HG03103 (cell line): Measurements from ENCODE around the gene TFIP11.

ENCODE experiments used
- ATAC-seq: cut with Tn5 transposase; IDR thresholded peaks from one replicate; pipeline ENCODE4 v1.9.1; 2021; ENCODE audit warnings: low read depth; ENCODE audit not compliant: unreplicated experiment

Gene TFIP11

DNA sequence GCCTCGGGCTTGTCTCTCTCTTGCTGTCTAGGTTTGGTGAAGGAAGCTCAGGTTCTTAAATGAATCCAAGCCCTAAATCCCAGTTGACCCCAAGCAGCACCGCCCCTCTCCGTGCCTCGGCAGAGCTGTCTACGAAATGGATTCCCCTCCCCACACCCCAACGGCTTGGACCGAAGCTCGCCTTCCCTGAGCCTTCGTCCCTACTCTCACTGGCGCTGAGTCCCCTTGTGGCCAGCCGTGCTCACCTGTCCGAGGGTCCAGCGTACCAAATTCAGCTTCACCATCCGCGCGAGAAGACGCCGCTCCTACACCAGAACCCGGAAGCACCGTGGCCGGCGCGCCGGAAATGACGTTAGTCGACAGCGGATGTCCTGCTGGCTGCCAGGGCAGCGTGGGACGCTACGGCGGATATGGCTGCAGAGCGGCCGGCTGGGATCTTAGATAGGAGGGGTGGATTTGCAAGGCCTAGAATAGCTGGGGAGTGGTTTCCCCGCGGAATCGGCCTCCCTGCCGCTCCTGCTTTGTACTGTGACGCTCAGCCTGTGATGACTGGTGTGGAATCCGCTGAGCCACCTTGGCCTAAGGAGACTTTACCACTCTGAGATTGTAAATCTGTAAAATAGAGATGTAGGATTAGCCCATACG lies at the start of gene TFIP11:
Gene TFIP11 (minus strand): TSS at position 325 of the 645 bp plus-strand sequence. CDS start 2,201 bp downstream, outside the sequence.
- ATAC-seq: peak; percentile 82

DNA sequence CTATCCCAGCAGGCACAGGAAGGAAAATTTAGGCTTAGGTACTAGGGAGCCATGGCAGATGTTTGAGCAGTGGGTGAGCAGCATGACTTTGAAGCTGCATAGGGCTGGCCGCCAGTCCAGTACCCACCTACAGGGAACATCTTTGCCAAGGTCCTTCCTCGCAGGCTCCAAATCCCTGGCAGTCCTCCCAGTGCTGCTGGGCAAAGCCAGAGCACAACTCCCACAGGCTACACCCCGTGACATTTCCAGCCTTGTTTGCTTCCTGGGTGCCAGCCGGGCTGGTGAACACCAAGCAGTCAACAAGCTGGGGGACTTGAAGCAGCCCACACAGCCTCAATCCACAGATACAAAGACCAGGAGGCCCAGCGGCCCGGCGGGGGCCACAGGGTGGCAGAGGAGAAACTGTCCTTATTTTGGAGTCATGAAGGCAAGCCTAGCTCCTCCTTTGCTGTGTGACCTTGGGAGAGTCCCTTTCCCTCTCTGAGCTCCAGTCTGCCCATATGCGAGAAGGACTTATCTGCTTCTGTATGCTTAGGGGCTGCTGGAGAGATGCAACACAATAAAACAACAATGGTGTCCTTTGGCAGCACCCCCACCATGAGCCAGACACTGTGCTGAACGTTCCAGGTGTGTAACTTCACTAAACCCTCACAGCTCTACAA lies 49.6 kb upstream of the TFIP11 start:
- no peak for ATAC-seq

- ATAC-seq: no peak
Measured at GRCh38 chr22:26559961-26560575, 47.8 kb upstream of the TFIP11 start.

DNA sequence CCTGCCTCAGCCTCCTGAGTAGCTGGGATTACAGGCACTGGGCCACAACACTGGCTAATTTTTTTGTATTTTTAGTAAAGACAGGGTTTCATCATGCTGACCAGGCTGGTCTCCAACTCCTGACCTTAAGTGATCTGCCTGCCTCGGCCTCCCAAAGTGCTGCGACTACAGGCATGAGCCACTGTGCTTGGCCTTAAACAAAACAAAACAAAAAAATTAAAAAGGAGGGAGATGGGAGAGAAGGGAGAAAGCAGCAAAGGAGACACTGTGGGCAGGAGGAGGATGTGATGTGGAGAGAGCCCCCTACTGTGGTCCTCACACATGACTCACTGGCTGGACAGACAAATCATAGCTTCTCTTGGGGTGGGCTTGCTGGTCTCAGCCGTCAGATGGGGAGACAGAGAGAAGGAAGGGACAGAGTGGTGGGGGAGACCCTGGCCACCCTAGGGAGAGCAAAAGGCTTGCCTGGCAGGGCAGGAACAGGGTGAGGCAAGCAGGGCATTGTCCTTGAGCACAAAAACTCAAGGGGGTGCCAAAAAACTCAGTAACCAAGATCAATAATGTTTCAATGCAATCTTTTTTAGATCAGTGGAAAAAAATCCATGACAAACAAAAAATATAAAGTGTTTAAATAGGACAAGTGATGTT lies 46.1 kb upstream of the TFIP11 start:
- no peak for ATAC-seq

GRCh38 chr22:26556904-26557303 lies 44.6 kb upstream of the TFIP11 start:
- no peak for ATAC-seq

GRCh38 chr22:26555478-26555877 lies 43.2 kb upstream of the TFIP11 start:
- no peak for ATAC-seq

DNA sequence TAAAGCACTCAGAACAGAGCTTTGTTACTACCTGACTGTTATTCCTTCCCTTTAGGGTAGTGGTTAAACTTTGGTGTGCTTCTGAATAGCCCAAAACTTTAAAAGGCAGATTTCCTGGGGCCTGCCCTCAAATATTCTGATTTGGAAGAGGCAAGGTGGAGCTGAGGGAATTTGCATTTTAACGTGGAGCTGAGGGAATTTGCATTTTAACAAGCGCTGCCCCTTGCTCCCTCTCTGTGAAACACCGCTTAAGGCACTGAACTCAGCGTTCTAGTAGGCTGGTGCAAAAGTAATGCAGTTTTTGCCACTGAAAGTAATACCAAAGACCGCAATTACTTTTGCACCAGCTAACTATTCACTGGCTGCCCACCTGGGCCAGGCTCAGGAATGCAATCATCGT lies 42.7 kb upstream of the TFIP11 start:
- no peak for ATAC-seq

DNA sequence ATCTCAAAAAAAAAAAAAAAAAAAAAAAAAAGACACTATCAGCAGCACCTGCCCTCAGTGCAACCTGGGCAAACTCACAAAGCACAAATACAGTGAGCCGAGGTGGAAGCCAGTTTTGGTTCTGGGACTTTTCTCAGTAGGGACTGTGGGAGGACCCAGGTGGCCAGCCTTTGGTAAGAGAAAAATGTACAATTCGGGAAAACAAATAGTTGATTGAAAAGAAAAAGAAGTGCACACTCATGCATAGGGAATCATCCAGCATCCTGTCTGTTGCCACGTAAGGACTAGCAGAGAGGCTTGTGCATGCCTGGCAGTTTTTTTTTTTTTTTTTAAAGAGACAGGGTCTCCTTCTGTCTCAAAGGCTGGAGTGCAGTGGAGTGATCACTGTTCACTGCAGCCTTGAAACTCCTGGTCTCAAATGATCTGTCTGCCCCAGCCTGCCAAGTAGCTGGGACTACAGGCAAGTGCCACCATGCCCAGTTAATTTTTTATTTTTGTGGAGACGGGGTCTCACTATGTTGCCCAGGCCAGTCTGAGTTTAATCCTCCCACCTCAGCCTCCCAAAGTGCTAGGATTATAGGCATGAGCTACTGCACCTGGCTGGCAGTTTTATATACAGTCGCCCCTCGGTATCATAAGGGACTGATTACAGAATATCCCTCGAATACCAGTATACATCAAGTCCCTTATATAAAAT lies 40.9 kb upstream of the TFIP11 start:
- no peak for ATAC-seq

GRCh38 chr22:26552466-26552865 lies 40.2 kb upstream of the TFIP11 start:
- no peak for ATAC-seq

GRCh38 chr22:26551568-26551967 lies 39.3 kb upstream of the TFIP11 start:
- ATAC-seq: no peak

- no peak for ATAC-seq
Measured at GRCh38 chr22:26550498-26551033, 38.3 kb upstream of the TFIP11 start.

DNA sequence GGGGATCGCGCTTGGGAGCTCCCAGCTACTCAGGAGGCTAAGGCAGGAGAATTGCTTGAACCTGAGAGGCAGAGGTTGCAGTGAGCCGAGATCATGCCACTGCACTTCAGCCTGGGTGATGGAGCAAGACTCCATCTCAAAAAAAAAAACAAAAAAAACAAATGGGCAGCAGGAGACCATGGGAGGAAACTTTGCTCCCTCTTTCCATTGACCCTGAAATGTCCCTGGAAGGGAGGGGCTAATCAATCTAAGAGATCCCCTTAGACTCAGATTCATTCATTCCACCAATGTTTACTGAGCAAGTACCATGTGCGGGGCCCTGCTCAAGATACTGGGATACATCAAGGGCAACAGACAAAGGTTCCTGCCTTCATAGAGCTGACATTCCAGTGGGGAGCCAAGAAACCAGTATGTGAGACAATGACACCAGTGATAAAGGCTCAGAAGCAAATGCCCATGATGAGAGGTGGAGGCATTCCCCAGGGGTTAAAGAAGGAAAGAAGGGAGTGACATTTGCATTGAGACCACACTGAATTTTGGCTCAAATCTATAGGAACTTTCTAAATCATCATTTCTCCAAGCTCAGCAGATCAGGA lies 37.7 kb upstream of the TFIP11 start:
- ATAC-seq: no peak

DNA sequence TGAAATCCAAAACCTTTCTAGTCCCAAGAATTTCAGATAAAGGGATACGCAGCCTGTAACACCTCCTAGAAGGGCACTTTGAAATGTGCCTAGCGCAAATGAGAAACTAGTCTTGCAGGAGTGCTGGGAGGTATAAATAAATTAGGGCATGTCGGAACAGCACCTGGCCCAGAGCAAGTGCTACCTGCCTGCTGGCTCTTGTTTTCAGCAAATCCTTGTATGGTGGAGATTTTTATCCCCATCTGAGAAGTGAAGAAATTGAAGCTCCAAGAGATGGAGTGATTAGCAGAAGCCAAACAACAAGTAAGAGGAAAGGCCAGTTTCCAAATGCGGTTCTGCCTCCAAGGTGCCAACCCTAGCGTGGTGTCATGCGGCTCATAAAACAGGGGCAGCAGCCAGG lies 36.7 kb upstream of the TFIP11 start:
- no peak for ATAC-seq

DNA sequence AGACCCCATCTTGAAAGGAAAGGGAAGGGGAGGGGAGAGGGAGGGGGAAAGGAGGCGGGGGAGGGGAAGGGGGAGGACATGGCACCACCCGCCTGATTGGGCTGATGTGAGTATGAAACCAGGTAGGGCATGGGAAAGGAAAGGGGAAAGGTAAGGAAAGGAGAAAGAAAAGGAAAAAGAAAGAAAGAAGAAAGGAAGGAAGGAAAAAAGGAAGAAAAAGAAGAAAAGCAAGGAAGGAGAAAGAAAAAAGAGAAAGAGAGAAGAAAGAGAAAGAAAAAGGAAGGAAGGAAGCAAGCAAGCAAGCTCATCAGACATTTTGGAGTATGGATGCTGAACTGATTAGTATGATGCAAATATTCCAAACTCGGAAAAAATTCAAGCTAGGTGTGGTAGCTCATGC lies 36.0 kb upstream of the TFIP11 start:
- no peak for ATAC-seq

DNA sequence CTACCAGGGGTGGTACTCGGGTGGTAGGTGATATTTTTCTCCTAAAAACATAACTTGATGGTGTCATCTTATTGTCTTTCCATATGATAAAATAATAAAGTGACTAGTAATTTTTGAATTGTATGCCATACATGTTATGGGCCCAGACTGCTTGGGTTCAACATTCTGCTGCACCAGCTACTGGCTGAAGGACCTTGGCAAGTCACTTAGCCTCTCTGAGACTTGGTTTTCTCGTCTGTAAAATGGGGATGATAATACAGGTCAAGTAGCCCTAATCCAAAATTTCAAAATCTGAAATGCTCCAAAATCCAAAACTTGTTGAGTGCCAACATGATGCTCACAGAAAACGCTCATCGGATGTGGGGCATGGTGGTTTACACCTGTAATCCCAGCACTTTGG lies 35.6 kb upstream of the TFIP11 start:
- ATAC-seq: no peak

DNA sequence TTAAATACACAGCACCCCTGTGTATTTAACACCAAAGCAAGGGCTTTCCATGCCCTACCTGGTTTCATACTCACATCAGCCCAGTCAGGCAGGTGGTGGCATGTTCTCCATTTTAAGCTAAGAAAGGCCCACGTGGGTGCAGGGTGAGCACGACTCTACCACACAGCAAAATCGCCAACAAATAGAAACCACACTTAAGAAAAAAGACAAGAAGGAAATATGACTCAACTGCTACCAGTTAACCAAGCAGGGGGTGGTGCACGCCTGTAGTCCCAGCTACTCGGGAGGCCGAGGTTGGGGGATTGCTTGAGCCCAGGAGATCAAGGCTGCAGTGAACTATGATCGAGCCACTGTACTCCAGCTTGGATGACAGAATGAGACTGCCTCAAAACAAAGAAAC lies 35.2 kb upstream of the TFIP11 start:
- no peak for ATAC-seq

DNA sequence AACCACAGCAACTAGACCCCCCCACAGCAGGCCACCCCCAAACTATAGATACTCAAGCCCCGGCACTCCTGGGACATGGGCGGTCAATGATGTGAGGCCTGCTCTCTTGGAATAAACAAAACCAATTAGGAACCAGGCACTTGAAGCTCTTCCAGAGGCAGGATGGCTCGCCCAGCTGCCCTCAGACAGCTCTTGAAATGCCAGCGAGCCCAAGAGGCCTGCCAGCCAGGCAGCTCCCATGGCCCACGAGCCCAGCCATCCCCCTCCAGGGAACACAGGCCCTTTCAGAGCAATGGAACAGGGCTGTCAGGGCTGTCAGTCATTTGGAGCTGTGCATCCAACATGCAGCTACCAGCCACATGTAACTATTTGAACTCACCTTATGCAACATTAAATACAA lies 34.0 kb upstream of the TFIP11 start:
- ATAC-seq: no peak

- ATAC-seq: no peak
Measured at GRCh38 chr22:26545827-26546226, 33.6 kb upstream of the TFIP11 start.

- no peak for ATAC-seq
Measured at GRCh38 chr22:26545385-26545784, 33.1 kb upstream of the TFIP11 start.

DNA sequence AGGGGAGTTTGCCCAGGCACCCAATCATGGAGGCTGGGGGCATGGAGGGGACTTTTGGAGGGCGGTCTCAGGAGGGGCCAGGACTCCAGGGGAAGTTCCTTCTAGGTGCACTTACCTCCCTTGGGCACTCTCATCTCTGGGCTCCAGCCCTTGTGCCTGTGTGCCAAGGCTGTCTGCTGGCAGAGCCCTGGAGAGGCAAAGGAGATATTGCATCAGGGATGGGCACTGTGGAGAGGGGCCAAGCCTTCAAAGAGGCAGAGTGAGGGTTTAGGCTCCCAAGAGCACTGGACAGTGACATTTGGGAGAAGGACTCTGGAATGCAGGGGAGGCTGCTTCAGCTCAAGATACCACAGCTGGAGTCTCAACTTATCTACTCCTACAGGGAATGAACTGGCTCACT lies 32.2 kb upstream of the TFIP11 start:
- no peak for ATAC-seq
